ENCODE results near the gene VDR. TPM values are rescaled to one million over a fixed set of nuclear protein-coding genes. Genes with fewer than 3 reads are reported as not detected.

The VDR gene
- total RNA-seq, 1 donor from 2014 or later, result not detected

DNA sequence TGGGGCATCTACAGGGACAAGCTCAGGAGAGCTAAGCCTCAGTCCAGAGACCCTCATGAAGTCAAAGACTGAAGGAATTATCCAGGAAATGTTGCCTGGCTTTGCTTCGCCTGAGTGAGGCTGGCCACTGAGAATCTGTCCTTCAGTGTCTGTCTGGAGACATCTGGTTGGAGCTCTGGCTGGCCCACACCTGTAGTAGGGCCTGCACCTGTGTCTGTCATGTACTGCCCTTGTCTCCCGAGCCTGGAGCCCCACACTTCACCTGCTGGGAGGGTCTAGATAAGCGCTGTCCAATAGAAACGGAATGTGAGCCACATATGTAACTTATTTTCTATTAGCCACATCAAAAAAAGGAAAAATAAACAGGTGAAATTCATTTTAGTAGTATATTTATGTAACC is 75.2 kb downstream of the VDR start:
- Histone ChIP-seq H3K27me3 (no peaks in the 10 kb centered on the region), H3K4me2 (no peak overlapping the region), H3K79me2 (ENCODE audit: low read depth) (no peaks in the 10 kb centered on the region), H3K4me3 (no peak overlapping the region), H3K27ac (no peak overlapping the region), H2AFZ (replicated peaks) (no peak overlapping the region), H3F3A (ENCODE audit: low read depth) (no peaks in the 10 kb centered on the region), H4K20me1 (ENCODE audit: low read depth) (no peaks in the 10 kb centered on the region), H3K4me1 (peaks cover 7% of the 10 kb centered on the region), H3K36me3 (no peaks in the 10 kb centered on the region), H3K9ac (no peak overlapping the region), H3K9me3 (ENCODE audit: low read depth) (no peaks in the 10 kb centered on the region)
- no peak for TF ChIP-seq EZH2 (IDR thresholded peaks at IDR 0.05)
- TF ChIP-seq EZH2phosphoT487 (IDR thresholded peaks at IDR 0.05), result no peak
- TF ChIP-seq, protein P1, sequence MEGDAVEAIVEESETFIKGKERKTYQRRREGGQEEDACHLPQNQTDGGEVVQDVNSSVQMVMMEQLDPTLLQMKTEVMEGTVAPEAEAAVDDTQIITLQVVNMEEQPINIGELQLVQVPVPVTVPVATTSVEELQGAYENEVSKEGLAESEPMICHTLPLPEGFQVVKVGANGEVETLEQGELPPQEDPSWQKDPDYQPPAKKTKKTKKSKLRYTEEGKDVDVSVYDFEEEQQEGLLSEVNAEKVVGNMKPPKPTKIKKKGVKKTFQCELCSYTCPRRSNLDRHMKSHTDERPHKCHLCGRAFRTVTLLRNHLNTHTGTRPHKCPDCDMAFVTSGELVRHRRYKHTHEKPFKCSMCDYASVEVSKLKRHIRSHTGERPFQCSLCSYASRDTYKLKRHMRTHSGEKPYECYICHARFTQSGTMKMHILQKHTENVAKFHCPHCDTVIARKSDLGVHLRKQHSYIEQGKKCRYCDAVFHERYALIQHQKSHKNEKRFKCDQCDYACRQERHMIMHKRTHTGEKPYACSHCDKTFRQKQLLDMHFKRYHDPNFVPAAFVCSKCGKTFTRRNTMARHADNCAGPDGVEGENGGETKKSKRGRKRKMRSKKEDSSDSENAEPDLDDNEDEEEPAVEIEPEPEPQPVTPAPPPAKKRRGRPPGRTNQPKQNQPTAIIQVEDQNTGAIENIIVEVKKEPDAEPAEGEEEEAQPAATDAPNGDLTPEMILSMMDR (IDR thresholded peaks at IDR 0.05), result no peak
- H3K27ac Mint-ChIP-seq, result no peak overlapping the region
- no peak for DNase-seq (ENCODE audit: low spot score)
- peaks cover 49% of the 10 kb centered on the region for H3K4me1 Mint-ChIP-seq
- H3K4me3 Mint-ChIP-seq, result no peak overlapping the region
- H3K9me3 Mint-ChIP-seq, result no peaks in the 10 kb centered on the region
- peaks cover 14% of the 10 kb centered on the region for H3K27me3 Mint-ChIP-seq (ENCODE audit: insufficient read depth, low read depth)
- no peaks in the 10 kb centered on the region for H3K36me3 Mint-ChIP-seq

DNA sequence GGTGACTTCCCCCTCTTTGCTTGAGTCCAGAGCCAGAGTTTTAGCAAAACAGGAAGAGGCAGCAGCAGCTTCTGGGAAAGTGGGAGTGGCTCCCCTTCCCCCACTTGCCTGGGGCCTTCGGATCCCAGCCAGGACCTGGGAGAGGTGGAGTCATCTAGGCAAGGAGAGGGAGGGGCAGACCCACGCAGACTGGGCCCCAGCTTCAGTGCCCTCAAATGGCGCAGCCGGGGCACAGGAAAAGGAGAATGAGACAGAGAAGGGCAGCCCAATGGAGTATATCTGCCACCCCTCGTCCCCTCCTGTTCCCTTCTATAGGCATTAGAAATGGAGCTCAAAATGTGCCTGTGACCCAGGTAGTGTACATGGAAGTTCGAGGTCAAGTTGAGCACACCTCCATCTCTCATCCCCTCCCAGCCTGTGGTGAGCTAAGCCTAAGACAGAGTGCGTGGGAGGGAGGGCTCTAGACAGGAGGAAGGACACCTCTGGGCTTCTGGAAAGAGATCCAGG is 75.8 kb downstream of the VDR start:
- H2AFZ ChIP-seq (replicated peaks), result no peak overlapping the region
- H3K9me3 ChIP-seq (ENCODE audit: low read depth), result no peaks in the 10 kb centered on the region
- no peak overlapping the region for H3K9ac ChIP-seq
- H3K4me1 ChIP-seq, result peaks cover 7% of the 10 kb centered on the region
- no peaks in the 10 kb centered on the region for H3K79me2 ChIP-seq (ENCODE audit: low read depth)
- no peaks in the 10 kb centered on the region for H4K20me1 ChIP-seq (ENCODE audit: low read depth)
- H3K4me3 ChIP-seq, result no peak overlapping the region
- H3K4me1 Mint-ChIP-seq, result peaks cover 49% of the 10 kb centered on the region
- H3F3A ChIP-seq (ENCODE audit: low read depth), result no peaks in the 10 kb centered on the region
- no peak for DNase-seq (ENCODE audit: low spot score)
- no peak for TF ChIP-seq EZH2 (IDR thresholded peaks at IDR 0.05)
- TF ChIP-seq EZH2phosphoT487 (IDR thresholded peaks at IDR 0.05), result no peak
- TF ChIP-seq, protein P1 (IDR thresholded peaks at IDR 0.05), result no peak
- H3K27ac Mint-ChIP-seq, result no peak overlapping the region
- no peaks in the 10 kb centered on the region for H3K9me3 Mint-ChIP-seq
- H3K36me3 ChIP-seq, result no peaks in the 10 kb centered on the region
- H3K4me3 Mint-ChIP-seq, result no peak overlapping the region
- no peak overlapping the region for H3K4me2 ChIP-seq
- H3K36me3 Mint-ChIP-seq, result no peaks in the 10 kb centered on the region
- no peaks in the 10 kb centered on the region for H3K27me3 ChIP-seq
- peaks cover 16% of the 10 kb centered on the region for H3K27me3 Mint-ChIP-seq (ENCODE audit: insufficient read depth, low read depth)
- no peak overlapping the region for H3K27ac ChIP-seq

DNA sequence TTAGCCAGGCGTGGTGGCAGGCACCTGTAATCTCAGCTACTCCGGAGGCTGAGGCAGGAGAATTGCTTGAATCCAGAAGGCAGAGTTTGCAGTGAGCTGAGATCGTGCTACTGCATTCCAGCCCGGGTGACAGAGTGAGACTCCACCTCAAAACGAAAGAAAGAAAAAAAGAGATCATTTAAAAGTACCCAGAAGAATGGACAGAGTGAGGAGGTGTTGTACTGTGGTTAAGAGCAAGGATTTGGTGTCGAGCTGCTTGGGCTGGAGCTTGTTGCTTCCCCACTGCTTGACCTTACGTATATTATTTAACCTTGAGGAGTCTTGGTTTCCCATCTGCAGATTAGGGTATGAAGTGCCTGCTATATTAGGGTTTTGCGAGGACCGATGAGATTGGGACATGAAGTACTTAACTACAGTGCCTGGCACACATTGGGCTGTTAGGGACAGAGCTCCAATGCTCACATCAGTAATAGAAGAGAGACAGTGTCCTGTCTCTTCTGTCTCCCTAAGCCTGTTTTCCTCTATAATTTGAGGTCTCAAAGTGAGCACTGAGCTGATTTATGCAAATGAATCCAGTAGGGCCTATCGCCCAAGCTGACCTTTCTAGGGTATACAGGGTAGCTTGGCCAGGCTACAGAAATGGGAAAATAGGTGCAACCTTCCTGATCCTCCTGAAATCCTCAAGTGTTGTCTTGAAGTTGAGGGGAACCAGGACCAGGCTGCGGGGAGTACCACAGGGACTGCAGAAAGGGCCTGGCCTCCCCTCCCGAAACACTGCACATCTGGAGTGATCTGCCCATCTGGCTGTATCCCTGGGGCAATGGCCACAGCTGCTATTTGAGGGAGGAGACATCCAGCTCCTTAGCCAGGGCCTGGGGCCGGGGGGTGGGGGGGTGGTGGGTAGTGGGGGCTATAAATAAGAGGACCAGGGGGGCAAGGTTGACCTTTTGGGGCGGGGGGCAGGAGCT is 76.5 kb downstream of the VDR start:
- no peak overlapping the region for H3K4me3 ChIP-seq
- no peaks in the 10 kb centered on the region for H4K20me1 ChIP-seq (ENCODE audit: low read depth)
- TF ChIP-seq EZH2phosphoT487 (IDR thresholded peaks at IDR 0.05), result no peak
- TF ChIP-seq EZH2 (IDR thresholded peaks at IDR 0.05), result no peak
- TF ChIP-seq, protein P1 (IDR thresholded peaks at IDR 0.05), result no peak
- no peaks in the 10 kb centered on the region for H3K9me3 ChIP-seq (ENCODE audit: low read depth)
- no peaks in the 10 kb centered on the region for H3K79me2 ChIP-seq (ENCODE audit: low read depth)
- peaks cover 16% of the 10 kb centered on the region for H3K27me3 Mint-ChIP-seq (ENCODE audit: insufficient read depth, low read depth)
- H3K27ac ChIP-seq, result no peak overlapping the region
- no peaks in the 10 kb centered on the region for H3K9me3 Mint-ChIP-seq
- peaks cover 7% of the 10 kb centered on the region for H3K4me1 ChIP-seq
- H3K4me3 Mint-ChIP-seq, result no peak overlapping the region
- no peak overlapping the region for H3K4me2 ChIP-seq
- peaks cover 2% of the 10 kb centered on the region for H3K27me3 ChIP-seq
- no peaks in the 10 kb centered on the region for H3K36me3 Mint-ChIP-seq
- H2AFZ ChIP-seq (replicated peaks), result no peak overlapping the region
- no peak overlapping the region for H3K9ac ChIP-seq
- peak overlapping the region; percentile 82 for H3K27ac Mint-ChIP-seq
- peaks cover 51% of the 10 kb centered on the region for H3K4me1 Mint-ChIP-seq
- no peaks in the 10 kb centered on the region for H3F3A ChIP-seq (ENCODE audit: low read depth)
- DNase-seq (ENCODE audit: low spot score), result no peak
- no peaks in the 10 kb centered on the region for H3K36me3 ChIP-seq
